ENCODE measurements around the gene APOM. TPM values are rescaled to one million over a fixed set of nuclear protein-coding genes. Genes with fewer than 3 reads are reported as not detected.

APOM gene
- total and polyA plus RNA-seq, 4 donors = 0.40 to 9.5 (median 6.2) TPM

DNA sequence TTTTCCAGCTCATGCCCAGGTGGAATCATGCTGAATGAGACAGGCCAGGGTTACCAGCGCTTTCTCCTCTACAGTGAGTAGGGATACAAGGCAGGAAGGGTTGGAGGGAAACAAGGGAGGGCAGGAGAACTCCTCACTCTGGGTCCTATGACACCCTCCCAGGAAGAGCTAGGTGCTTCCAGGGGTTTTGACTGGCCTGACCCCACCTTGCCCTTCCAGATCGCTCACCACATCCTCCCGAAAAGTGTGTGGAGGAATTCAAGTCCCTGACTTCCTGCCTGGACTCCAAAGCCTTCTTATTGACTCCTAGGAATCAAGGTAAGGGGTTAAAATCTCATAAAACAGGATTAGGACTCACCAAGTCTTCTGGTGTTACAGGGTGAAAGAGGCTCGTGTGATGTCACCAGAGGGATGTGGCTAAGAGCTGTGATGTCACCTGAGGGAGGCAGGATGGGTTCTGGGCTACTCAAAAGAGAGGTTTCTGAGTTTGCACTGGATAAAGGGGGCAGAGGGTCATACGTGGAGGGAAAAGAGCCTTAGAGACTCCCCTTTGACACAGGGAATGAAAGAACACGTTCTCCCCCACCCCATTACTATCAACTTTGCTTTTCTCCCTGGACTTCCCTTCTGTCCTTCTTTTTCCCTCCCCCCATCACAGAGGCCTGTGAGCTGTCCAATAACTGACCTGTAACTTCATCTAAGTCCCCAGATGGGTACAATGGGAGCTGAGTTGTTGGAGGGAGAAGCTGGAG, 1.9 kb downstream of the APOM start:
- Histone ChIP-seq H3K36me3 (ENCODE audit: control insufficient read depth, insufficient read depth, low read length) (peaks cover 38% of the 10 kb centered on the region), H3K4me1 (ENCODE audit: control insufficient read depth, insufficient read depth, low read length) (peaks cover 43% of the 10 kb centered on the region), H3K9me3 (ENCODE audit: control insufficient read depth, insufficient read depth, low read length) (no peaks in the 10 kb centered on the region), H3K27ac (ENCODE audit: low read depth, low read length) (no peak overlapping the region), H3K4me3 (ENCODE audit: low read depth, low read length) (no peak overlapping the region), H3K27me3 (ENCODE audit: control insufficient read depth, insufficient read depth, low read length) (no peaks in the 10 kb centered on the region)
- 93% methylated on average over 2 of the region's 6 CpGs for WGBS (ENCODE audit: insufficient coverage)
- DNase-seq (ENCODE audit: low read depth in 4 of 6, low spot score in 6 of 6) = no peak

DNA sequence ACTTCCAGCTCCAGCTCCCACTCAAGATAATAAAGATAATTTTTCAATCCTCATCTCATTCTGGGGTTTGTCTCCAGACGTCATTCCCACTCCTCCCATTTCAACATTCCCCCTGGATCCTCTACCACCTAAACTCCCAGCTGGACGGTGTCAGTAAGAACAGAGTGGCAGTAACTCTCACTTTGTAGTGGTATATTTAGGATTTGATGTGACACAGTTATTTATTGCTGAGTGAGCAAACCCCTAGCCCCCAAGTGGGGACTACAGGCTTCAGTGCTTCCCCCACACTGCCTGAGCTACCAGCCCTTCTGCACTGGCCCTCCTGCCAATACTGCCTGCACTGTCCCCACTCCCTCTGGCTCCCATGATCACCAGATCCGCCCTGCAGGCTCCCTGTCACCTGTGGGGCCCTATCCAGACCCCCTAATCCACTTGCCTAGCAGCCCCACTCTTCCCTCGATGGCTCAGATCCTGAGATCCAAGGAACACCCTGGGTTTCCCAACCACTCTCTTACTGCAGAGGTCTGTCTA, 2.5 kb downstream of the APOM start:
- peaks cover 45% of the 10 kb centered on the region for H3K4me1 ChIP-seq (ENCODE audit: control insufficient read depth, insufficient read depth, low read length)
- no peaks in the 10 kb centered on the region for H3K9me3 ChIP-seq (ENCODE audit: control insufficient read depth, insufficient read depth, low read length)
- 91% methylated on average over 2 of the region's 4 CpGs for WGBS (ENCODE audit: insufficient coverage)

DNA sequence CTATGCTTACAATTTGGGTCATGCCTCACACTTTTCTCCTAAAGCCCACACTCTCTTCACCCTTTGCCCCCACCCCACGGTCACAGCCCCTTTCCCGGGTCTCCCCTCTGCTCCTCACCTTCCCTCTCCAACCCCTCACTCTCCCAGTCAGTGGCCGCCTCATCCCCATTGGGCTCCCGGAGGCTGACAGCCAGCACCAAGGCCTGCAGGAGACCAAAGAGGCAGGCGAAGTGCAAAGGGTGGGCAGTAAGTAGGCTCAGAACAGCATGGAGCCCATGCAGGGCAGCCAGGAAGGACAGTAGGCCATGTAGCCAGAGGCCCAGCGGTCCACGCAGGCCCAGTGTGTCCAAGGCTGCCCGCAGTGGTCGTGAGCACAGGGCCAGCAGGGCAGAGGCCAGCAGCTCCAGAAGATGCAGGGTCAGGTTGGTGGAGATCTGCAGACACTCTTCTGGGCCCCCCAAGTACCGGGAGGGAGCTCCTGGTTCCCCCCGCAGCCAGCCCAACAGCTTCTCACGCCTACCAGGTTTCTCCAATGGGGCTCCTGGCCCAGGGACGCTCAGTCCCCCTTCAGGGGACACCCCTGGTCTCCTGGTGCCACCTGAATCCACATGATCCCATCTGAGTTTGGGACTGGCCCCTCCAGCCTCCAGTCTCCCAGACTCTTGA, 3.4 kb downstream of the APOM start:
- H3K4me3 ChIP-seq (ENCODE audit: low read depth, low read length) = peak overlapping the region; percentile 61
- H3K9me3 ChIP-seq (ENCODE audit: control insufficient read depth, insufficient read depth, low read length) = no peaks in the 10 kb centered on the region
- H3K27me3 ChIP-seq (ENCODE audit: control insufficient read depth, insufficient read depth, low read length) = no peaks in the 10 kb centered on the region
- 90% methylated on average over 12 of the region's 13 CpGs for WGBS (ENCODE audit: insufficient coverage)
- peaks cover 46% of the 10 kb centered on the region for H3K4me1 ChIP-seq (ENCODE audit: control insufficient read depth, insufficient read depth, low read length)
- peaks cover 47% of the 10 kb centered on the region for H3K36me3 ChIP-seq (ENCODE audit: control insufficient read depth, insufficient read depth, low read length)
- H3K27ac ChIP-seq (ENCODE audit: low read depth, low read length) = peak overlapping the region; percentile 79
- DNase-seq (ENCODE audit: low read depth in 4 of 6, low spot score in 6 of 6) = no peak

More for the DNA sequence above, 2.5 kb downstream of the APOM start:
- Histone ChIP-seq H3K36me3 (ENCODE audit: control insufficient read depth, insufficient read depth, low read length) (peaks cover 42% of the 10 kb centered on the region), H3K27ac (ENCODE audit: low read depth, low read length) (no peak overlapping the region), H3K4me3 (ENCODE audit: low read depth, low read length) (no peak overlapping the region), H3K27me3 (ENCODE audit: control insufficient read depth, insufficient read depth, low read length) (no peaks in the 10 kb centered on the region)
- DNase-seq (ENCODE audit: low read depth in 4 of 6, low spot score in 6 of 6) = no peak

DNA sequence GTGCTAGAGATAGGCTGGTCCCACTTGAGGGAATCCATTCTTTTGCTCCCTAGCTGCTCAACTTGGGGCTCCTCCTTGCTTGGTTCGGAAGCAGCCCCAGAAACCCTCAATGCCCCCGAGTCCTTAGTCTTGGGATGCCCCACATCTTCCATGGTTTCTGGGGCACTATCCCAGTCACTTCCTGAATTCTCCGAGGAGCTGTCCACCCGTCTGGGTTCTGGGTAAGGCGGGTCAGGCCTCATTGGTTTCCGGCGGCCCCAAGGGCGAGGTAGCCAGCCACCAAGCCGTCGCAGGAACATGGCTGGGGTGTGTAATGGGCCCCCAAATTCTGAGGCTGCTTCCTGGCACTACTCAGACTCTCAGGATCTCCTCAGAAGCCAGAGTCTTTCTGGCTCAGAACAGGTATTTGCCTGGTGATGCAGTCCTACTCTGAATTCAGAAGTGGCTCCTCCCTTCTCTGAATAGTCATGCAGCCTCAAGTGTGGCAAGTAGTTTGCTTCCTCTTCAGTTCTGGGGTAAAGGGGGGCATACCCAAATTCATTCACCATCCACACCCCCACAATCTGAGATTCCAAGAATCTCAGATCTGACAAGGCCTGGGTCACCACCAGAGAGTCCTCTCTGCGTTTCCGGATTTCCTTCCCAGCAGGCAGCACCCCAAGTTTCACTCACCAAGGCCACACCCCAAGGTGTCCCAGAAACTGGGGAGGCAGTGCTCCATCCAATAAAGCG, 4.1 kb downstream of the APOM start:
- WGBS (ENCODE audit: insufficient coverage) = 44% methylated on average over 13 of the region's 13 CpGs
- Histone ChIP-seq H3K36me3 (ENCODE audit: control insufficient read depth, insufficient read depth, low read length) (peaks cover 47% of the 10 kb centered on the region), H3K27ac (ENCODE audit: low read depth, low read length) (peak overlapping the region; percentile 79), H3K4me1 (ENCODE audit: control insufficient read depth, insufficient read depth, low read length) (peaks cover 50% of the 10 kb centered on the region), H3K4me3 (ENCODE audit: low read depth, low read length) (peak overlapping the region; percentile 61), H3K27me3 (ENCODE audit: control insufficient read depth, insufficient read depth, low read length) (no peaks in the 10 kb centered on the region), H3K9me3 (ENCODE audit: control insufficient read depth, insufficient read depth, low read length) (no peaks in the 10 kb centered on the region)
- DNase-seq (ENCODE audit: low read depth in 4 of 6, low spot score in 6 of 6) = no peak

DNA sequence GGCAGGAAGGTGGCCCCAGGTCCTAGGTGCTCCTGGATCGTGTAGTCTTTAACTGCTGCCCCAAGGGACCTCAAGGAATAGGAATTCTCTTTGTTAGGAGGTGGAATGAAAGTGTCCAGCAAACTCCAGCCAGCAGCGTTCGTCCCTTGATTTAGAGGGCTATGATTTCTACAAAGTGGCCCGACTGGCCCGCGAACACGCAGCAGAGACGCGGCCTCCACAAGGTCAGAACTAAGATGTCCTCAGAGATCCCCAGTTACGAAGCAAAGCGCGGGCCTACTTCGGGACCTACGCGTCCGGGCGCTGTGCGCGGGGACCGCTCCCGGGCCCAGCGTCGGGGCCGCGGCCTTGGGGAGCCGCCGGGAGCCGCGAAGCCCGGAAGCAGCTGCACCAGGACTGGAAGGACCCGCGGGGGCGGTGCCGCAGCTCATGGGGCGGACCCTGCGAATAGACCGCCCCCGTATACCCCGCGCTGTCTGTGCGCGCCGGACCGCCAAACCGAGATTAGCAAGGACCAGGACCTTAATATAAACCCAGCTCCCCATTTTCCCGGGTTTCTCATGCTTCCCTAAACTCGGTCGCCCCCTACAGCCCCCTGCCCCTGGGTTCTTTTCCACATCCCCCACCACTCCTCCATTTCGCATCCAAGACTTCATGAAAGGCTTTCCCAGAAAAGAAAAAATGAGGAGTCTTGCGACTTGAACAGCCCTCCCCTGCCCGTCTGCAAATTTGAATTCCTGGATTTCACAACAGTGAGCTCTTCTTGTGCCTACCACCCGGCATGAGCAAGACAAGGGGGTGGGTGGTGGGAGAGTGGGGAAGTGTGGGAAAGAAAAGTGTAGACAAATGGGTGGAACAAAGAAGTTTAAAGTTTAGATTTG, 4.9 kb downstream of the APOM start, which contains the start of gene C6orf47:
C6orf47 (minus strand) TSS at position 398 of the 881 bp plus-strand sequence. CDS start 831 bp downstream, outside the sequence.
- Histone ChIP-seq H3K27ac (ENCODE audit: low read depth, low read length) (peak within 1 kb of the TSS; percentile 79), H3K9me3 (ENCODE audit: control insufficient read depth, insufficient read depth, low read length) (no peaks in the 10 kb centered on the region), H3K4me3 (ENCODE audit: low read depth, low read length) (peak within 1 kb of the TSS; percentile 61), H3K36me3 (ENCODE audit: control insufficient read depth, insufficient read depth, low read length) (peaks cover 47% of the 10 kb centered on the region), H3K27me3 (ENCODE audit: control insufficient read depth, insufficient read depth, low read length) (no peaks in the 10 kb centered on the region), H3K4me1 (ENCODE audit: control insufficient read depth, insufficient read depth, low read length) (peaks cover 50% of the 10 kb centered on the region)
- WGBS (ENCODE audit: insufficient coverage) = under 1% methylated on average over 51 of the region's 52 CpGs
- DNase-seq (ENCODE audit: low read depth in 4 of 6, low spot score in 6 of 6) = peak in 3 of 6 donors; percentile 61 to 92 (median 92)

DNA sequence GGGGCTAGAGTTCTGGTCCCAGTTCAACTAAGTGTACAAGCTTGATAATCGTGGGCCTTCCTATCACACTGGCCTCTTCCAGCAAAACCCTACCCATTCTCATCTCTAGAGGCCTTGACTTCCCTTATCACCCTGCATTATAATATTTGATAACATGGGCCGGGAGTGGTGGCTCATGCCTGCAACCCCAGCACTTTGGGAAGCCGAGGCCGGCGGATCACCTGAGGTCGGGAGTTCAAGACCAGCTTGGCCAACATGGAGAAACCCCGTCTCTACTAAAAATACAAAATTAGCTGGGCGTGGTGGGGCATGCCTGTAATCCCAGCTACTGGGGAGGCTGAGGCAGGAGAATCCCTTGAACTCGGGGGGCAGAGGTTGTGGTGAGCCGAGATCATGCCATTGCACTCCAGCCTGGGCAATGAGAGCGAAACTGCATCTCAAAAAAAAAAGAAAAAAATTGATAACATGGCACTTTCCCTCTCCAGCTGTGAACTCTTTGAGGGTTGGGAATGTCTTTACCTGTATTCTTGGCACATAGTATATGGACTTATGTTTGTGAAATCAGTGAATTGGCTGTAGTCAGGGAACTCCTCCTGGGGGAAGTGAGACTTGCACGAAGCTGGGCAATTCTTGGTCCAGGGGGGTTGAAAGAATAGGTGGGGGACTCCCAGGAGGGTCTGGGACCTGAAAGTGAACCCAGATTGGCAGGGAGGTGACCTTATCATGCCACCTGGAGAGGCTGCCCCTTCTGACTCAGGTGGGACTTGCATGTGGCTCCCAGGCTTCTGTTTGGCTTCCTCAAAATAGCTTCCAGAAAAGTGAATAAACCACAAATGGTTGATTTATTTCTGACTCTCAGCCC, 5.8 kb downstream of the APOM start:
- H3K9me3 ChIP-seq (ENCODE audit: control insufficient read depth, insufficient read depth, low read length) = no peaks in the 10 kb centered on the region
- H3K27me3 ChIP-seq (ENCODE audit: control insufficient read depth, insufficient read depth, low read length) = no peaks in the 10 kb centered on the region
- H3K4me3 ChIP-seq (ENCODE audit: low read depth, low read length) = peak overlapping the region; percentile 61
- WGBS (ENCODE audit: insufficient coverage) = 98% methylated on average over 4 of the region's 12 CpGs
- peak overlapping the region; percentile 79 for H3K27ac ChIP-seq (ENCODE audit: low read depth, low read length)
- H3K4me1 ChIP-seq (ENCODE audit: control insufficient read depth, insufficient read depth, low read length) = peaks cover 53% of the 10 kb centered on the region
- H3K36me3 ChIP-seq (ENCODE audit: control insufficient read depth, insufficient read depth, low read length) = peaks cover 45% of the 10 kb centered on the region
- DNase-seq (ENCODE audit: low read depth in 4 of 6, low spot score in 6 of 6) = no peak

DNA sequence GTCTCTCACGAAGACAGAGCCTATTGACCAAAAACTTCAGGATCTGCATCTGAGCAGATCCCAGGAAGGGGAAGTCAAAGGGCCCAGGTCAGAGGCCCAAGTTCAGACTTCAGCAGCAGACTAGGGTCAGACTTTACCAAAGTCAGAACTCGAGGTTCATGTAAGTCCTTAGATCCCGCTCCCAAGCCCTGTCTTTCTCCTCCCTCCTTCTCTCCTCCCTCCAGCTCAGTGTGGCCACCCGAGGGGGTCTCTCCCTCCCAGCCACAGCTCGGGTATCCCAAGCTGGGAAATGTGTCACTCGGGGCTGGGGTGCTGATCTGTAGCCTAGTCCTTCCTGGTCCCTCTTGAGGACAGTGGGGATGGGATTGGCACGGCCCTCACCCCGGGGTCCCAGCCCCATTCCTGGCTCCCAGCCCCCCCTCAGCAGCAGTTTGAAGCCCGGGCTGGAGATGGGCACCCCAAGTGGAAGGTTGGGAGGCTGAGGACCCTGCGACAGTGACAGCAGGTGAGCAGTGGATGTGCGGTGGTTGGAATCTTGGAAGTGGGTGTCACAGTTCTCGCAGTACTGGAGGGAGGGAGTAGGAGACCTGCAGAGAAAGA, 6.5 kb downstream of the APOM start:
- Histone ChIP-seq H3K9me3 (ENCODE audit: control insufficient read depth, insufficient read depth, low read length) (no peaks in the 10 kb centered on the region), H3K4me1 (ENCODE audit: control insufficient read depth, insufficient read depth, low read length) (peaks cover 59% of the 10 kb centered on the region), H3K27ac (ENCODE audit: low read depth, low read length) (no peak overlapping the region), H3K27me3 (ENCODE audit: control insufficient read depth, insufficient read depth, low read length) (no peaks in the 10 kb centered on the region), H3K4me3 (ENCODE audit: low read depth, low read length) (no peak overlapping the region), H3K36me3 (ENCODE audit: control insufficient read depth, insufficient read depth, low read length) (peaks cover 44% of the 10 kb centered on the region)
- 86% methylated on average over 12 of the region's 12 CpGs for WGBS (ENCODE audit: insufficient coverage)
- no peak for DNase-seq (ENCODE audit: low read depth in 4 of 6, low spot score in 6 of 6)

Measured in spinal cord (tissue), 10 donors.